Esophagus squamous epithelium (tissue), 5 donors: ENCODE measurements around the gene WDR82. TPM values are rescaled to one million over a fixed set of nuclear protein-coding genes. Genes with fewer than 3 reads are reported as not detected.

Experiments
- DNase-seq: peaks from one replicate; lab custom pipeline; 2025; lab: John Stamatoyannopoulos, UW
- H3K27ac ChIP-seq, 4 donors: fragments of 200-600 bp; sonication (generic); one replicate each; pipeline ENCODE4 v1.5.1; 2016 to 2019; ENCODE audit warnings: mild to moderate bottlenecking in 1 of 4
- H3K27me3 ChIP-seq, 4 donors: fragments of 200-600 bp; sonication (generic); 1 replicate in 3 of 4; 2 replicates in 1 of 4; pipeline versions ENCODE4 v1.5.1 to v1.6.0; 2017 to 2021; ENCODE audit warnings: antibody characterized with exemption in 1 of 4
- H3K36me3 ChIP-seq, 3 donors: fragments of 200-600 bp; sonication (generic); one replicate each; pipeline ENCODE4 v1.5.1; 2016 to 2019
- H3K4me1 ChIP-seq, 3 donors: fragments of 200-600 bp; sonication (generic); one replicate each; pipeline ENCODE4 v1.5.1; 2017 to 2019
- H3K4me3 ChIP-seq, 4 donors: fragments of 200-600 bp; sonication (generic); 1 replicate in 3 of 4; 2 replicates in 1 of 4; pipeline ENCODE4 v1.5.1; 2016 to 2019; ENCODE audit warnings: mild to moderate bottlenecking in 2 of 4, moderate library complexity in 1 of 4
- H3K9me3 ChIP-seq, 3 donors: fragments of 200-600 bp; sonication (generic); one replicate each; pipeline ENCODE4 v1.5.1; 2016 to 2019
- POLR2A ChIP-seq, 4 donors: fragments of 450-650 bp; IDR thresholded peaks; one replicate each; pipeline ENCODE4 v1.6.1; 2017; ENCODE audit warnings: antibody characterized with exemption in 4 of 4, mild to moderate bottlenecking in 4 of 4, moderate library complexity in 3 of 4
- WGBS, 2 donors: methylation state at CpG; one replicate each; pipeline ENCODE4 v1.1.5; 2018; 5-methylcytosine and 5-hydroxymethylcytosine counted together
- intact Hi-C: fragments of 100-400 bp; cut with DNase I; formaldehyde crosslinking; loops from one replicate; pipeline ENCODE4 v1.15.0; 2022
- total RNA-seq, 4 donors: library from RNA; depleted of rRNA; stranded (reverse); fragments of >200 nt; gene quantifications; one replicate each; pipeline ENCODE4 v1.1.0, GENCODE V29; 2016
- TF ChIP-seq, protein P1 (sequence below), 6 experiments: fragments of 450-650 bp in 4 of 6; fragments of 200-600 bp in 2 of 6; sonication (generic) in 2 of 6; IDR thresholded peaks; one replicate each; pipeline ENCODE4 v1.5.1; 2016 to 2019; ENCODE audit warnings: antibody characterized with exemption in 6 of 6, mild to moderate bottlenecking in 4 of 6, moderate library complexity in 4 of 6
- donor health status: DM: yes; HTN: yes; CAD: no.

WDR82 gene
- total RNA-seq, 4 donors from 2014 or later = 42.7 to 58.7 (median 52.9) TPM

GRCh38 chr3:52249683-52250082 is 28.8 kb downstream of the WDR82 start:
- intact Hi-C loops = no loop called here
- TF ChIP-seq POLR2A (IDR thresholded peaks at IDR 0.05) = no peak
- TF ChIP-seq, protein P1, sequence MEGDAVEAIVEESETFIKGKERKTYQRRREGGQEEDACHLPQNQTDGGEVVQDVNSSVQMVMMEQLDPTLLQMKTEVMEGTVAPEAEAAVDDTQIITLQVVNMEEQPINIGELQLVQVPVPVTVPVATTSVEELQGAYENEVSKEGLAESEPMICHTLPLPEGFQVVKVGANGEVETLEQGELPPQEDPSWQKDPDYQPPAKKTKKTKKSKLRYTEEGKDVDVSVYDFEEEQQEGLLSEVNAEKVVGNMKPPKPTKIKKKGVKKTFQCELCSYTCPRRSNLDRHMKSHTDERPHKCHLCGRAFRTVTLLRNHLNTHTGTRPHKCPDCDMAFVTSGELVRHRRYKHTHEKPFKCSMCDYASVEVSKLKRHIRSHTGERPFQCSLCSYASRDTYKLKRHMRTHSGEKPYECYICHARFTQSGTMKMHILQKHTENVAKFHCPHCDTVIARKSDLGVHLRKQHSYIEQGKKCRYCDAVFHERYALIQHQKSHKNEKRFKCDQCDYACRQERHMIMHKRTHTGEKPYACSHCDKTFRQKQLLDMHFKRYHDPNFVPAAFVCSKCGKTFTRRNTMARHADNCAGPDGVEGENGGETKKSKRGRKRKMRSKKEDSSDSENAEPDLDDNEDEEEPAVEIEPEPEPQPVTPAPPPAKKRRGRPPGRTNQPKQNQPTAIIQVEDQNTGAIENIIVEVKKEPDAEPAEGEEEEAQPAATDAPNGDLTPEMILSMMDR (IDR thresholded peaks at IDR 0.05) = no peak
- WGBS, 2 donors = 69 to 90% methylated on average over 2 to 3 of the region's 6 CpGs
- no peak overlapping the region for H3K4me3 ChIP-seq
- H3K27me3 ChIP-seq = no peaks in the 10 kb centered on the region
- peak overlapping the region; percentile 53 to 88 (median 74) for H3K27ac ChIP-seq
- no peak for DNase-seq
- H3K9me3 ChIP-seq = no peaks in the 10 kb centered on the region
- peaks cover 54 to 95% (median 65%) of the 10 kb centered on the region in 3 donors for H3K4me1 ChIP-seq
- peaks cover 0 to 70% (median 11%) of the 10 kb centered on the region in 3 donors for H3K36me3 ChIP-seq

- intact Hi-C loops = no loop called here
- peaks cover 0 to 63% (median 11%) of the 10 kb centered on the region in 3 donors for H3K36me3 ChIP-seq
- WGBS, 2 donors = 52 to 86% methylated on average over 2 to 4 of the region's 10 CpGs
- TF ChIP-seq POLR2A (IDR thresholded peaks at IDR 0.05) = no peak
- TF ChIP-seq, protein P1 (IDR thresholded peaks at IDR 0.05) = no peak
- H3K27me3 ChIP-seq = no peaks in the 10 kb centered on the region
- H3K9me3 ChIP-seq = no peaks in the 10 kb centered on the region
- peak overlapping the region in 2 of 4 donors; percentile 83 to 88 for H3K27ac ChIP-seq
- H3K4me3 ChIP-seq = no peak overlapping the region
- DNase-seq = no peak
- H3K4me1 ChIP-seq = peaks cover 59 to 95% (median 65%) of the 10 kb centered on the region in 3 donors
Measured at GRCh38 chr3:52248816-52249547, 29.5 kb downstream of the WDR82 start.

- no peak overlapping the region for H3K4me3 ChIP-seq
- no peaks in the 10 kb centered on the region for H3K9me3 ChIP-seq
- intact Hi-C loops = no loop called here
- H3K4me1 ChIP-seq = peaks cover 54 to 92% (median 58%) of the 10 kb centered on the region in 3 donors
- WGBS, 2 donors = 71 to 73% methylated on average over 1 to 2 of the region's 10 CpGs
- peak overlapping the region in 2 of 4 donors; percentile 10 to 83 for H3K27ac ChIP-seq
- H3K27me3 ChIP-seq = no peaks in the 10 kb centered on the region
- DNase-seq = no peak
- peaks cover 0 to 55% (median 11%) of the 10 kb centered on the region in 3 donors for H3K36me3 ChIP-seq
- TF ChIP-seq, protein P1 (IDR thresholded peaks at IDR 0.05) = no peak
- no peak for TF ChIP-seq POLR2A (IDR thresholded peaks at IDR 0.05)
Measured at GRCh38 chr3:52248165-52248541, 30.3 kb downstream of the WDR82 start.

DNA sequence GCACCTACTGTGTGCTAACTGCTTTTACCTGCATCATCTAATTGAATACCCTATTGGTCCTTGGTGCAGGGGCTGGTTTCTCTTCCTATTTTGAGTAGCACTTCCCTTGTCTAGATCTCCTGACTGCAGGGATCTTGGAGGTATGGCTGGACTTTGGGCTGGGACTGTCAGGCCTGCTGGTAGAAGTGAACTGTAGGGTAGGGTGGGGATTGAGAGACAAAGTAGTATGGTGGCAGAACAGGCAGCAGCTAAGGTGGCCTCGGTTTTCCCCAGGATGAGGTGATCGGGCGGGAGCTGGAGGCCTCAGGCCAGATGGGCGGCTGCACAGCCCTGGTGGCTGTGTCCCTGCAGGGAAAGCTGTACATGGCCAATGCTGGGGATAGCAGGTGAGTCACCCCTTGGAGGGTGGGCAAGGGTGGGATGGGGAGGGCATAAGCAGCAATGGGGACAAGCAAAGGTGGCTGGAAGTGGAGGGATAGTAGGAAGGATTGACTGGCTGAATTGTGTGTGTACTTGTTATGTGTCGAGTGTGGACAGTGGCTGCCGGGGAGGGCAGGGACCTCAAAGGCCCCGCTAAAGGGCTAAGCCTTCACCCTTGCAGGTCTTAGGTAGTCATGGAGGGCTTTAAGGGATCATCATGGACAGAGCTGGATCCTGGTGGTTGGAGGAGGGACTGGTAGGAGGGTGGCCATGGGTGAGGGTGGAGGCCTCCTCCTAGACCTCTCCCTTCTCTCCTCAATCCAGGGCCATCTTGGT is 30.9 kb downstream of the WDR82 start:
- Histone ChIP-seq H3K27me3 (no peaks in the 10 kb centered on the region), H3K27ac (peak overlapping the region in 3 of 4 donors; percentile 83 to 95 (median 90)), H3K36me3 (peaks cover 0 to 49% (median 11%) of the 10 kb centered on the region in 3 donors), H3K9me3 (no peaks in the 10 kb centered on the region), H3K4me3 (peak overlapping the region in 2 of 4 donors; percentile 59 to 73), H3K4me1 (peaks cover 51 to 86% (median 52%) of the 10 kb centered on the region in 3 donors)
- intact Hi-C loops = no loop called here
- WGBS, 2 donors = 80 to 84% methylated on average over 6 to 7 of the region's 7 CpGs
- TF ChIP-seq, protein P1 (IDR thresholded peaks at IDR 0.05) = no peak
- no peak for TF ChIP-seq POLR2A (IDR thresholded peaks at IDR 0.05)
- DNase-seq = no peak
